Glutamatergic neuron (in vitro differentiated cells): Measurements from ENCODE around the gene DGKI. TPM values are rescaled to one million over a fixed set of nuclear protein-coding genes. Genes with fewer than 3 reads are reported as not detected.

Experiments
- DNase-seq: peaks from one replicate; pipeline ENCODE4 v3.0.0; 2022
- H3K27ac Mint-ChIP-seq: one replicate; pipeline ENCODE4 v1.8.0; 2020; ENCODE audit warnings: mild to moderate bottlenecking, mixed read lengths, inconsistent platforms; ENCODE audit not compliant: unreplicated experiment
- H3K27me3 Mint-ChIP-seq: one replicate; pipeline ENCODE4 v1.8.0; 2020; ENCODE audit warnings: mild to moderate bottlenecking, moderate library complexity, mixed read lengths, inconsistent platforms; ENCODE audit not compliant: unreplicated experiment
- H3K36me3 Mint-ChIP-seq: one replicate; pipeline ENCODE4 v1.8.0; 2020; ENCODE audit warnings: mild to moderate bottlenecking, mixed read lengths, inconsistent platforms; ENCODE audit not compliant: unreplicated experiment
- H3K4me1 Mint-ChIP-seq: one replicate; pipeline ENCODE4 v1.8.0; 2020; ENCODE audit warnings: mild to moderate bottlenecking, low read depth, mixed read lengths, inconsistent platforms; ENCODE audit not compliant: unreplicated experiment
- H3K4me3 Mint-ChIP-seq: one replicate; pipeline ENCODE4 v1.8.0; 2020; ENCODE audit warnings: mild to moderate bottlenecking, mixed read lengths, inconsistent platforms; ENCODE audit not compliant: unreplicated experiment
- H3K9me3 Mint-ChIP-seq: one replicate; pipeline ENCODE4 v1.8.0; 2020; ENCODE audit warnings: mild to moderate bottlenecking, moderate library complexity, mixed read lengths, inconsistent platforms; ENCODE audit not compliant: unreplicated experiment
- CTCF ChIP-seq: fragments of 200-600 bp; sonication (generic); IDR thresholded peaks from one replicate; pipeline ENCODE4 v1.5.0; 2021; ENCODE audit not compliant: partially characterized antibody, unreplicated experiment
- total RNA-seq: library from RNA; stranded (reverse); fragmentation: NEBNext Ultra II Directional; extraction: Animal tissue kit (Norgen Biotek cat#: 25700); gene quantifications from one replicate; pipeline ENCODE4 v1.2.1, GENCODE V29; 2021; ENCODE audit not compliant: unreplicated experiment

Gene DGKI
- total RNA-seq, 1 donor from 2014 or later, result 19.4 TPM

- Mint-ChIP-seq H3K4me1 (no peaks in the 10 kb centered on the region), H3K27ac (no peak overlapping the region), H3K36me3 (peaks cover 4% of the 10 kb centered on the region), H3K27me3 (no peaks in the 10 kb centered on the region), H3K4me3 (no peak overlapping the region), H3K9me3 (no peaks in the 10 kb centered on the region)
- no peak for TF ChIP-seq CTCF
- DNase-seq, result no peak
Observed at GRCh38 chr7:137798073-137798763, 48.6 kb downstream of the DGKI start.

GRCh38 chr7:137795211-137795610, 51.6 kb downstream of the DGKI start:
- H3K4me1 Mint-ChIP-seq, result peaks cover under 1% of the 10 kb centered on the region
- no peaks in the 10 kb centered on the region for H3K9me3 Mint-ChIP-seq
- TF ChIP-seq CTCF, result no peak
- no peak for DNase-seq
- H3K27me3 Mint-ChIP-seq, result no peaks in the 10 kb centered on the region
- no peak overlapping the region for H3K4me3 Mint-ChIP-seq
- no peak overlapping the region for H3K27ac Mint-ChIP-seq
- peaks cover 4% of the 10 kb centered on the region for H3K36me3 Mint-ChIP-seq

GRCh38 chr7:137791930-137792329, 54.8 kb downstream of the DGKI start:
- no peak for TF ChIP-seq CTCF
- Mint-ChIP-seq H3K9me3 (peaks cover 1% of the 10 kb centered on the region), H3K4me3 (no peak overlapping the region), H3K27me3 (no peaks in the 10 kb centered on the region), H3K27ac (no peak overlapping the region), H3K36me3 (peaks cover 11% of the 10 kb centered on the region), H3K4me1 (peaks cover 2% of the 10 kb centered on the region)
- no peak for DNase-seq

- no peak overlapping the region for H3K4me3 Mint-ChIP-seq
- H3K36me3 Mint-ChIP-seq, result peaks cover 7% of the 10 kb centered on the region
- TF ChIP-seq CTCF, result no peak
- DNase-seq, result no peak
- peaks cover 1% of the 10 kb centered on the region for H3K9me3 Mint-ChIP-seq
- H3K27me3 Mint-ChIP-seq, result no peaks in the 10 kb centered on the region
- no peak overlapping the region for H3K27ac Mint-ChIP-seq
- H3K4me1 Mint-ChIP-seq, result peaks cover 2% of the 10 kb centered on the region
Observed at GRCh38 chr7:137790828-137791227, 55.9 kb downstream of the DGKI start.

- no peak for DNase-seq
- TF ChIP-seq CTCF, result no peak
- H3K4me3 Mint-ChIP-seq, result no peak overlapping the region
- no peaks in the 10 kb centered on the region for H3K27me3 Mint-ChIP-seq
- H3K36me3 Mint-ChIP-seq, result peaks cover 7% of the 10 kb centered on the region
- peaks cover 2% of the 10 kb centered on the region for H3K4me1 Mint-ChIP-seq
- H3K27ac Mint-ChIP-seq, result no peak overlapping the region
- peaks cover 1% of the 10 kb centered on the region for H3K9me3 Mint-ChIP-seq
Observed at GRCh38 chr7:137789215-137789882, 57.4 kb downstream of the DGKI start.
